GM12872 (cell line): Measurements from ENCODE around the gene NCK1.

ENCODE experiments used
- TF ChIP-seq, protein P1 (sequence below): IDR thresholded peaks from 3 replicates; pipeline ENCODE4 v1.5.1; 2011; ENCODE audit warnings: low read depth, mild to moderate bottlenecking, low read length, moderate library complexity; ENCODE audit not compliant: insufficient read depth

The NCK1 gene

DNA sequence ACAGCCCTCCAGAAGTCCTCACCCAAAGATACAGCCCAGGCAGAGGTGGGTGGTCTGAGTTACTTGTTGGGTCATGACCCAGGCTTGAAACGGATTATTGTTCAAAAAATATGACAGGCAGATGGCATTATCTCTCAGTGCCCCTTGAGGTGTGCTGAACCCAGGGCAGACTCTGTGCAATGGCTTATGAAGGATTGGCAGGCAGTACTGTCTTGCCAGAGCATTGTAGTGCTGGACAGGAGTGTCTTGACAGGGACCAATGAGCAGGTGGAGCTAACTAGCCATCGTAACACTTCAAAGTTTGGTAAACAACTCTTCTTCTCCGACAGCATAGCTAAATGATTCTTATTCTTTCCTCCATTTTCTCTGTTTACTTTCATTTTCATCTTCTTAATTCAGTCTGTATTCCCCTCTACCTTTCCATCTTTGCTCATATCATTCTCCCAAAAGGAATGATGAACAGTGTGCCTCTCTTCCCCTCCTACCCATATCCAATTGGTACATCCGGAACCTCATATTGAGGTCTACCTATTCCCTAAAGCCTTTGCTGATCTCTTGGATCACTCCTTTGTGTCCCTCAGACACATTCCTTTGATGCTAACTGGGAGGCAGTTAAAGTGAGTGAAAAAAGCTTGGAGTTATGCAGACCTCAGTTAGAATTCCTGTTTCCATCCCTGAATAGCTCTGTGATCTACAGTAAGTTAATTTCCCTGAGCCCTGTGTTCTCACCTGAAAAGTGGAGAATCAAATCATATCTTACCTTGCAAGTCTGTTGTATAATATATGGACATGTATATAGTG, 93.2 kb downstream of the NCK1 start:
- TF ChIP-seq, protein P1, sequence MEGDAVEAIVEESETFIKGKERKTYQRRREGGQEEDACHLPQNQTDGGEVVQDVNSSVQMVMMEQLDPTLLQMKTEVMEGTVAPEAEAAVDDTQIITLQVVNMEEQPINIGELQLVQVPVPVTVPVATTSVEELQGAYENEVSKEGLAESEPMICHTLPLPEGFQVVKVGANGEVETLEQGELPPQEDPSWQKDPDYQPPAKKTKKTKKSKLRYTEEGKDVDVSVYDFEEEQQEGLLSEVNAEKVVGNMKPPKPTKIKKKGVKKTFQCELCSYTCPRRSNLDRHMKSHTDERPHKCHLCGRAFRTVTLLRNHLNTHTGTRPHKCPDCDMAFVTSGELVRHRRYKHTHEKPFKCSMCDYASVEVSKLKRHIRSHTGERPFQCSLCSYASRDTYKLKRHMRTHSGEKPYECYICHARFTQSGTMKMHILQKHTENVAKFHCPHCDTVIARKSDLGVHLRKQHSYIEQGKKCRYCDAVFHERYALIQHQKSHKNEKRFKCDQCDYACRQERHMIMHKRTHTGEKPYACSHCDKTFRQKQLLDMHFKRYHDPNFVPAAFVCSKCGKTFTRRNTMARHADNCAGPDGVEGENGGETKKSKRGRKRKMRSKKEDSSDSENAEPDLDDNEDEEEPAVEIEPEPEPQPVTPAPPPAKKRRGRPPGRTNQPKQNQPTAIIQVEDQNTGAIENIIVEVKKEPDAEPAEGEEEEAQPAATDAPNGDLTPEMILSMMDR: no peak

DNA sequence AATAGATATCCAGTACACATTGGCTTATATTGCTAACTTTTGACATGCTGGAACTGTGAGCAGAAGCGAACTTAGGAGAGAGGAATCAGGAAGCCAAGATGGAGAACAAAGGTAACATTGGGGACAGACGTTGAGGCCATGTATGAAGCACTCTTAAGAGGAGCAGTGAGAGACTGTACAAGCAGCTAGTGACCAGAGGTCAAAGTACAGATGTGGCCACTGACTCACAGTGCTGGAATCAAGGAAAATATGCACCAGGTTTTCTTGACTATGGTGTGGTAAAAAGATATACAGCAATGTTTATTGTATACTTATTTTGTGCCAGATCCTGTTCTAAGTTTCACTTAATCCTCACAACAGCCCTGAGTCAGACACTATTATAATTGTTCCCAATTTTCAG, 93.8 kb downstream of the NCK1 start:
- TF ChIP-seq, protein P1: no peak

DNA sequence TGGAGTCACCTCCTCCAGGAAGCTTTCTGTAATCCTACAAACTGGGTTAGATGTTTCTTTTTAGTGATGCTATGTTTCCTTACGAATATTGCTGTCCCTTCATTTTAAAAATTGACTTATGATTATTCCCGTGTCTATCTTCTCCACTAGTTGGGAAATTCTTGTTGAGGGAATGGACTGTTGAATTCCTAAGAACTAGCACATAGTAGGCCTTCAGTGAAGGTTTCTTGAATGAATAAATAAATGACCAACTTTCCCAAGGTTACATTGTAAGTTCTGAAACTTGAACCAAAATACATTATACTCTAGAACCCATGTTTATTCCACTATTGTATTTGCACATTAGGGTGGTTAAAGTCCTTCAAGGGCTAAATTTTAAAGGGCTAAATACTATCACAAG, 95.0 kb downstream of the NCK1 start:
- TF ChIP-seq, protein P1: no peak

DNA sequence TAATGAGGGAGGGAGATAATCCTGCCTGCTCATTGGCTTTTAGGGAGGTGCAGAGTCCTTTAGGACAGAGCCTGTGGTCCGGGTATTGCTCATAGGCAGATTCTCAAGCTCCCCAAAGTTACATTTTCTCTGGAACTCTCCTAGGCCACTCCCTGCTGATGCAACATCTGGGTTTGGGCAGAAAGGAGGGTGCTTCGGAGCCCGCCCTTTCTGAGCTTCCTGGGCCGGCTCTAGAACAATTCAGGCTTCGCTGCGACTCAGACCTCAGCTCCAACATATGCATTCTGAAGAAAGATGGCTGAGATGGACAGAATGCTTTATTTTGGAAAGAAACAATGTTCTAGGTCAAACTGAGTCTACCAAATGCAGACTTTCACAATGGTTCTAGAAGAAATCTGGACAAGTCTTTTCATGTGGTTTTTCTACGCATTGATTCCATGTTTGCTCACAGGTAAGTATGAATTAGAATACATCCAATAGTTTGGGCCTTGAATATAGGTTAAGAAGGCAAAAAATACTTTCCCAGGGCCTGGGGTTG, 95.8 kb downstream of the NCK1 start, which contains the start of gene IL20RB:
IL20RB (plus strand) TSS at position 233 of the 538 bp plus-strand sequence; CDS start at position 364, 131 bp downstream.
- TF ChIP-seq, protein P1: no peak

DNA sequence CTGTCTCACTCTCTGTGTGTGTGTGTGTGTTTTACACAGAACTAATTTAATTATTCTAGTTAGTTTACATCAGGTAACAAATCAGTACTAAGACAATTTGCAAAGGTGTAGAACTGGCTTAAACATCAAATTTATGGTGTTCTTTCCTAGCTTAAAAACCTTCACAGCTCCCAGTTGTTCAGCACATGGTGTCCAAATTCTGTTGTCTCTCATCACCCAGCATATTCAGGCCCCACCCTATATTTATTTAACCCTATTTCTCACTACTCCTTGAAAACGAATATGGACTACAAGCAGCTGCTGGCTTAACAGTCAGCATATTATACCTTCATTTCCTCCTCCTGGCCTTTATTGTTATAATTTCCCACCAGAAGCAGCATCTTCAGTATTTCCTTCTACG, 96.9 kb downstream of the NCK1 start:
- TF ChIP-seq, protein P1: no peak

DNA sequence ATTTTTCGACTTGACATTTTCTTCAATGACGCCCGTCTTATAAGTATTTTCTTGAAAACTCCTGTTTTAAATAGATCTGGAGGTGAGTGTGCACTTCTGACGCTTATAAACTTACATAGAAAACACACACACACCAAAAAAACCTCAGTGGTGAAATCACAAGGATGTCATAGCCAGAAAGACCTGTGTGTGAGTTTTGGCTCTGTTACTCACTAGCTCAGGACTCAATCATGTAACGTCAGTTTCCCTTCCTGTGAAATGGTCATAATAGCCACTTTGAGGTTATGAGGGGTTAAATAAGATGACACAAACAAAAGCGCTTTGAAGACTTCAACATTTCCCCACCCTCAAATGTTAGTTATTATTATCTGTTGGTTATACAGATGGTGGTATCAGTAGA, 97.6 kb downstream of the NCK1 start:
- TF ChIP-seq, protein P1: no peak

DNA sequence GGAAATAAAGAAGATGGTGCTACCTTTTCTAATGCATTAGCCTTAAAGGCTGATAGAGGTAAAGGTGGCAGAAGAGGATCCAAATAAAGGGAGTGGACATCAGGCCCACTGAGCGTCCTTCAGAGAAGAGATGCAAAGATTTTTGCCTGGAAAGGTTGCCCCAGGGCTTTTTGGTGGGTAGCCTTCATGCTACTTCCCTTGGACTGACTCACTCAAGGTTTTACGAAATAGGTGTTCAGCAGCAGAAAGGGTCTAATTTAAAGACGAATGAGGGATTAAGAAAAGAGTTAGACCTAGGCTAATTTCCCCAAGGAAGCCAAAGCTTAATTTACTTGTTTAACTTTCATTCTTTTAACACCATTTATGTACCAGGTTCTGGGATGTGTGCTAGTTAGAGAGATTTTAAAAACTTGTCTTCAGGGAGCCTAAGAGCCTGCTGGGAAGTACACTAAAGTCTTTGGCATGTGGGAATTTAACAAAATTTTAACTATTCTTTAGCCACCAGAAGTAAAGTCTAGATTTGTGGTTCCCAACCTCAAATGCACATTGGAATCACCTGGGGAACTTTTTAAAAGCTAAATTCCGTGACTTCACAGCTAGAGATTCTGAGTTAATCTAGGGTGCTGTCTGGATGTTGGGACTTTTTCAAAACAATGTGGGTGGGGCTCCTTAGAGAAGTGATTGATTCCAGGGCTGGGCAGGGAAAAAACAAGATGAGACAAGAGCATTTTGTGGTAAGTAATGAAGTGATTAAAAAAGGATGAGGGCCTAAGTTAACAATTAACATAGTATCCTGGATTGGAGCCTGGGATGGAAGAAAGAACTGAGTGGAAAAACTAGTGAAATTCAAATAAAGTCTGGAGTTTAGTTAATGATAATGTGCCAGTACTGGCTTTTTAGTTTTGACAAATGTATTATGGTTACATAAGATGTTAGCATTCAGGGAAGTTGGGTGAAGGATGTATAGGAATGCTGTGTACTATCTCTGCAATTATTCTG, 99.1 kb downstream of the NCK1 start:
- TF ChIP-seq, protein P1: no peak
